Osteoblast (primary cell): ENCODE measurements around the gene EIF6. TPM values are rescaled to one million over a fixed set of nuclear protein-coding genes. Genes with fewer than 3 reads are reported as not detected.
"Not testable (repeated sequence)": the region's sequence is repeated elsewhere in the genome, so short reads cannot be mapped to it uniquely, and the experiment has no call there.

Experiments used
- DNase-seq: peaks from one replicate; pipeline ENCODE4 v3.0.0; 2011; ENCODE audit warnings: low spot score, mixed read lengths; ENCODE audit not compliant: insufficient read length; ENCODE audit errors: missing footprints
- H2AFZ ChIP-seq: 2 replicates; pipeline ENCODE4 v1.6.0; 2011; ENCODE audit warnings: mild to moderate bottlenecking, low read length
- H3K27ac ChIP-seq: 2 replicates; pipeline ENCODE4 v1.5.1; 2011; ENCODE audit warnings: mild to moderate bottlenecking, low read depth, low read length, moderate library complexity
- H3K27me3 ChIP-seq: 2 replicates; pipeline ENCODE4 v1.6.0; 2012; ENCODE audit warnings: mild to moderate bottlenecking, control low read depth, inconsistent platforms, low read length, moderate library complexity; ENCODE audit not compliant: insufficient read depth
- H3K36me3 ChIP-seq: 2 replicates; pipeline ENCODE4 v1.5.1; 2011; ENCODE audit warnings: mild to moderate bottlenecking, low read length, control low read depth, moderate library complexity; ENCODE audit not compliant: insufficient read depth
- H3K4me1 ChIP-seq: 2 replicates; pipeline ENCODE4 v1.5.1; 2011; ENCODE audit warnings: mild to moderate bottlenecking, low read length, control low read depth, moderate library complexity; ENCODE audit not compliant: insufficient read depth
- H3K4me2 ChIP-seq: 2 replicates; pipeline ENCODE4 v1.6.0; 2011; ENCODE audit warnings: mild to moderate bottlenecking, low read length; ENCODE audit not compliant: insufficient read depth
- H3K4me3 ChIP-seq: fragments of 200-600 bp; sonication (generic); 3 replicates; pipeline ENCODE4 v1.5.1; 2012; ENCODE audit warnings: mild to moderate bottlenecking, low read length, inconsistent platforms; ENCODE audit not compliant: insufficient read depth
- H3K79me2 ChIP-seq: 2 replicates; pipeline ENCODE4 v1.6.0; 2012; ENCODE audit warnings: mild to moderate bottlenecking, low read length, control low read depth, inconsistent platforms; ENCODE audit not compliant: insufficient read depth
- H3K9me3 ChIP-seq: 2 replicates; pipeline ENCODE4 v1.5.1; 2011; ENCODE audit warnings: low read depth, low read length, control low read depth
- H4K20me1 ChIP-seq: 2 replicates; pipeline ENCODE4 v1.6.0; 2012; ENCODE audit warnings: mild to moderate bottlenecking, low read length, control low read depth; ENCODE audit not compliant: insufficient read depth
- CTCF ChIP-seq: IDR thresholded peaks from 2 replicates; pipeline ENCODE4 v1.5.1; 2011; ENCODE audit warnings: mild to moderate bottlenecking, low read depth, low read length, moderate library complexity; ENCODE audit errors: extremely low read depth
- total RNA-seq: library from RNA; depleted of rRNA; stranded (reverse); fragments of >200 nt; gene quantifications from 2 replicates; pipeline ENCODE4 v1.2.3, GENCODE V29; 2012

Gene EIF6
- total RNA-seq, 1 donor, result 121 TPM

- Histone ChIP-seq H3K4me3 (no peak overlapping the region), H3K27me3 (no peaks in the 10 kb centered on the region), H2AFZ (no peak overlapping the region), H3K79me2 (no peaks in the 10 kb centered on the region), H3K4me1 (peaks cover 11% of the 10 kb centered on the region), H3K9me3 (no peaks in the 10 kb centered on the region), H3K4me2 (no peak overlapping the region), H3K36me3 (peaks cover 22% of the 10 kb centered on the region), H4K20me1 (peaks cover 3% of the 10 kb centered on the region), H3K27ac (no peak overlapping the region)
- DNase-seq, result peak; percentile 96
- peak; percentile 86 for TF ChIP-seq CTCF
Measured at GRCh38 chr20:35269055-35269781, 15.4 kb downstream of the EIF6 start.

GRCh38 chr20:35267092-35267491 is 17.5 kb downstream of the EIF6 start:
- DNase-seq, result no peak
- no peak overlapping the region for H2AFZ ChIP-seq
- H3K27ac ChIP-seq, result no peak overlapping the region
- peaks cover 18% of the 10 kb centered on the region for H3K36me3 ChIP-seq
- TF ChIP-seq CTCF, result no peak
- H3K27me3 ChIP-seq, result no peaks in the 10 kb centered on the region
- H3K79me2 ChIP-seq, result no peaks in the 10 kb centered on the region
- no peak overlapping the region for H3K4me2 ChIP-seq
- H4K20me1 ChIP-seq, result no peaks in the 10 kb centered on the region
- H3K9me3 ChIP-seq, result no peaks in the 10 kb centered on the region
- H3K4me3 ChIP-seq, result no peak overlapping the region
- peaks cover 19% of the 10 kb centered on the region for H3K4me1 ChIP-seq

- no peak for DNase-seq
- no peaks in the 10 kb centered on the region for H3K79me2 ChIP-seq
- no peak overlapping the region for H3K4me2 ChIP-seq
- H2AFZ ChIP-seq, result no peak overlapping the region
- H4K20me1 ChIP-seq, result peaks cover 5% of the 10 kb centered on the region
- peaks cover 12% of the 10 kb centered on the region for H3K36me3 ChIP-seq
- peak; percentile 31 for TF ChIP-seq CTCF
- peaks cover 13% of the 10 kb centered on the region for H3K4me1 ChIP-seq
- no peak overlapping the region for H3K4me3 ChIP-seq
- H3K27ac ChIP-seq, result no peak overlapping the region
- no peaks in the 10 kb centered on the region for H3K9me3 ChIP-seq
- H3K27me3 ChIP-seq, result no peaks in the 10 kb centered on the region
Measured at GRCh38 chr20:35264755-35265154, 19.8 kb downstream of the EIF6 start.

GRCh38 chr20:35263532-35264341 is 20.8 kb downstream of the EIF6 start:
- Histone ChIP-seq H2AFZ (no peak overlapping the region), H4K20me1 (peaks cover 8% of the 10 kb centered on the region), H3K79me2 (no peaks in the 10 kb centered on the region), H3K4me1 (peaks cover 13% of the 10 kb centered on the region), H3K27ac (no peak overlapping the region), H3K4me2 (peak overlapping the region; percentile 69), H3K4me3 (peak overlapping the region; percentile 37), H3K27me3 (no peaks in the 10 kb centered on the region), H3K9me3 (no peaks in the 10 kb centered on the region), H3K36me3 (peaks cover 10% of the 10 kb centered on the region)
- peak; percentile 76 for DNase-seq
- no peak for TF ChIP-seq CTCF

- H3K4me1 ChIP-seq, result peaks cover 13% of the 10 kb centered on the region
- H4K20me1 ChIP-seq, H3K9me3 ChIP-seq, H3K36me3 ChIP-seq, H3K27me3 ChIP-seq, H3K79me2 ChIP-seq, H2AFZ ChIP-seq, H3K27ac ChIP-seq: not testable (repeated sequence)
- H3K4me2 ChIP-seq, result peak overlapping the region; percentile 69
- peak; percentile 87 for DNase-seq
- peak overlapping the region; percentile 37 for H3K4me3 ChIP-seq
Measured at GRCh38 chr20:35262731-35263531, 21.6 kb downstream of the EIF6 start.
